Vagina (tissue), 2 donors: ENCODE measurements around the gene TMEM204.

ENCODE experiments used
- CTCF ChIP-seq, 3 experiments: fragments of 450-650 bp in 2 of 3; fragments of 200-600 bp in 1 of 3; sonication (generic) in 1 of 3; IDR thresholded peaks; one replicate each; pipeline ENCODE4 v1.5.1; 2017 to 2019; ENCODE audit warnings: antibody characterized with exemption in 3 of 3, mild to moderate bottlenecking in 2 of 3, moderate library complexity in 2 of 3
- POLR2AphosphoS5 ChIP-seq, 2 donors: sonication (generic); formaldehyde crosslinking; IDR thresholded peaks; one replicate each; pipeline ENCODE4 v1.9.0; 2017; ENCODE audit warnings: antibody characterized with exemption in 2 of 2, mild to moderate bottlenecking in 2 of 2, low read depth in 1 of 2; ENCODE audit not compliant: insufficient read depth in 1 of 2

- TF ChIP-seq CTCF (IDR thresholded peaks at IDR 0.05) = no peak
- TF ChIP-seq POLR2AphosphoS5 (IDR thresholded peaks at IDR 0.05; ENCODE audit: insufficient read depth in 1 of 2, low read depth in 1 of 2) = no peak
These were observed 49.7 kb downstream of the TMEM204 start for GRCh38 chr16:1583180-1583579.
